VCaP (cell line): Measurements from ENCODE around the gene IRF9.
"Not testable (repeated sequence)": the region's sequence is repeated elsewhere in the genome, so short reads cannot be mapped to it uniquely, and the experiment has no call there.

Experiments used
- H3K27ac ChIP-seq: fragments of 450-650 bp; 2 replicates; pipeline ENCODE4 v1.5.1; 2017
- CTCF ChIP-seq: fragments of 450-650 bp; conservative IDR thresholded peaks from 2 replicates; pipeline ENCODE4 v1.5.1; 2017; ENCODE audit warnings: mild to moderate bottlenecking, moderate library complexity

IRF9 gene

GRCh38 chr14:24195186-24196070 lies 34.4 kb downstream of the IRF9 start, which contains the start of gene TM9SF1:
TSS of gene TM9SF1 (minus strand) at chr14:24195441. CDS start at chr14:24195019, 422 bp downstream.
- peak within 1 kb of the TSS; percentile 96 for H3K27ac ChIP-seq
- TF ChIP-seq CTCF: no peak

GRCh38 chr14:24196071-24197055 lies 35.3 kb downstream of the IRF9 start:
- H3K27ac ChIP-seq: peak overlapping the region; percentile 96
- TF ChIP-seq CTCF: no peak

- TF ChIP-seq CTCF: no peak
- H3K27ac ChIP-seq: peak overlapping the region; percentile 96; the same call in 1 of the 2 replicates
Measured at GRCh38 chr14:24197056-24197450, 36.0 kb downstream of the IRF9 start.

GRCh38 chr14:24198814-24199524 lies 37.9 kb downstream of the IRF9 start:
- H3K27ac ChIP-seq: no peak overlapping the region
- TF ChIP-seq CTCF: no peak

GRCh38 chr14:24202538-24202937 lies 41.5 kb downstream of the IRF9 start:
- not testable (repeated sequence) for H3K27ac ChIP-seq

GRCh38 chr14:24203249-24203886 lies 42.3 kb downstream of the IRF9 start:
- not testable (repeated sequence) for H3K27ac ChIP-seq

- no peak for TF ChIP-seq CTCF
- H3K27ac ChIP-seq: no peak overlapping the region
Measured at GRCh38 chr14:24204163-24205146, 43.4 kb downstream of the IRF9 start.
